HEK293T (cell line): ENCODE measurements around the gene PRKCB.

ENCODE experiments used
- CTCF ChIA-PET: fragments of 350-600 bp; formaldehyde crosslinking; extraction: SDS; loops from one replicate; lab custom pipeline; 2021; ENCODE audit warnings: antibody characterized with exemption, inconsistent platforms; lab: Yijun Ruan, JAX
- POLR2A ChIA-PET: fragments of 350-600 bp; formaldehyde crosslinking; extraction: SDS; loops from one replicate; lab custom pipeline; 2020; ENCODE audit warnings: antibody characterized with exemption, inconsistent platforms; lab: Yijun Ruan, JAX
- DNase-seq: peaks from one replicate; pipeline ENCODE4 v3.0.0; 2012; ENCODE audit warnings: mixed read lengths; ENCODE audit errors: extremely low spot score
- ARNT ChIP-seq: fragments of 450-650 bp; IDR thresholded peaks from 2 replicates; pipeline ENCODE4 v1.6.1; 2017; ENCODE audit warnings: mild to moderate bottlenecking
- BHLHE40 ChIP-seq: fragments of 450-650 bp; IDR thresholded peaks from 2 replicates; pipeline ENCODE4 v1.6.1; 2016; ENCODE audit warnings: mild to moderate bottlenecking, moderate library complexity, borderline replicate concordance
- CTBP1 ChIP-seq: fragments of 450-650 bp; IDR thresholded peaks from 2 replicates; pipeline ENCODE4 v1.6.1; 2016; ENCODE audit warnings: borderline replicate concordance
- ELF4 ChIP-seq: fragments of 450-650 bp; IDR thresholded peaks from 2 replicates; pipeline ENCODE4 v1.6.1; 2017; ENCODE audit warnings: antibody characterized with exemption
- FOXA1 ChIP-seq: fragments of 450-650 bp; IDR thresholded peaks from 2 replicates; pipeline ENCODE4 v1.6.1; 2016; ENCODE audit warnings: mild to moderate bottlenecking
- FOXK2 ChIP-seq: fragments of 450-650 bp; IDR thresholded peaks from 2 replicates; pipeline ENCODE4 v1.6.1; 2016; ENCODE audit warnings: mild to moderate bottlenecking
- FOXM1 ChIP-seq: fragments of 450-650 bp; IDR thresholded peaks from 2 replicates; pipeline ENCODE4 v1.6.1; 2017; ENCODE audit warnings: mild to moderate bottlenecking, borderline replicate concordance
- HDGF ChIP-seq: fragments of 450-650 bp; IDR thresholded peaks from 2 replicates; pipeline ENCODE4 v1.6.1; 2017; ENCODE audit warnings: antibody characterized with exemption, borderline replicate concordance
- L3MBTL2 ChIP-seq: fragments of 450-650 bp; conservative IDR thresholded peaks from 2 replicates; pipeline ENCODE4 v1.6.1; 2016; ENCODE audit warnings: mild to moderate bottlenecking
- LEF1 ChIP-seq: fragments of 450-650 bp; IDR thresholded peaks from 2 replicates; pipeline ENCODE4 v1.6.1; 2017; ENCODE audit warnings: mild to moderate bottlenecking, borderline replicate concordance
- NFRKB ChIP-seq: fragments of 450-650 bp; IDR thresholded peaks from 2 replicates; pipeline ENCODE4 v1.6.1; 2016; ENCODE audit warnings: mild to moderate bottlenecking, moderate library complexity
- SP1 ChIP-seq: fragments of 450-650 bp; IDR thresholded peaks from 2 replicates; pipeline ENCODE4 v1.6.1; 2017
- SUZ12 ChIP-seq: fragments of 450-650 bp; IDR thresholded peaks from 2 replicates; pipeline ENCODE4 v1.6.1; 2016; ENCODE audit warnings: mild to moderate bottlenecking
- TARDBP ChIP-seq: fragments of 450-650 bp; IDR thresholded peaks from 2 replicates; pipeline ENCODE4 v1.6.1; 2016
- ZNF384 ChIP-seq: fragments of 450-650 bp; IDR thresholded peaks from 2 replicates; pipeline ENCODE4 v1.6.1; 2016
- TF ChIP-seq, protein P1 (sequence below): fragments of 450-650 bp; IDR thresholded peaks from 2 replicates; pipeline ENCODE4 v1.6.1; 2016

Gene PRKCB

DNA sequence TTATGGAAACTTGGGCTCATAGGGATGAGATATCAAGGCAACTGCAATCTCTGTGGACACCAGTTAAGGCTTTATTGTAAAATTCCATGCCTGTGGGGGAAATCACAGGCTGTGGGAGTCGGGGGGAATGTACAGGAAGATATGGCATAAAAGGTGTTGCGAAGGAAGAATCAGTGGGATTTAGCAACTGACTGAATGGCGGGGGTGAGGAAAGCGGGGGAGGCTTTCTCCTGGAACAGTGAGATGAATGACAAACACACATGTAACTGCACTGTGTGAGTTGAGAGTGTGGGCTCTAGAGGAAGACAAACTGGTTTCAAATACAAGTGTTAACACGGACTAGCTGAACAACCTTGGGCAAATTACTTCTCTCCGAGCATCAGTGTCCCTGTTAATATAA is 143.7 kb downstream of the PRKCB start:
- TF ChIP-seq, protein P1, sequence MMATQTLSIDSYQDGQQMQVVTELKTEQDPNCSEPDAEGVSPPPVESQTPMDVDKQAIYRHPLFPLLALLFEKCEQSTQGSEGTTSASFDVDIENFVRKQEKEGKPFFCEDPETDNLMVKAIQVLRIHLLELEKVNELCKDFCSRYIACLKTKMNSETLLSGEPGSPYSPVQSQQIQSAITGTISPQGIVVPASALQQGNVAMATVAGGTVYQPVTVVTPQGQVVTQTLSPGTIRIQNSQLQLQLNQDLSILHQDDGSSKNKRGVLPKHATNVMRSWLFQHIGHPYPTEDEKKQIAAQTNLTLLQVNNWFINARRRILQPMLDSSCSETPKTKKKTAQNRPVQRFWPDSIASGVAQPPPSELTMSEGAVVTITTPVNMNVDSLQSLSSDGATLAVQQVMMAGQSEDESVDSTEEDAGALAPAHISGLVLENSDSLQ, result no peak
- no peak for TF ChIP-seq SUZ12
- no peak for TF ChIP-seq FOXM1
- no peak for TF ChIP-seq HDGF
- TF ChIP-seq FOXA1, result no peak
- no peak for TF ChIP-seq BHLHE40
- no peak for TF ChIP-seq CTBP1
- TF ChIP-seq NFRKB, result no peak
- no peak for TF ChIP-seq L3MBTL2
- DNase-seq, result no peak
- ChIA-PET CTCF (no interaction called here), POLR2A (no interaction called here)

DNA sequence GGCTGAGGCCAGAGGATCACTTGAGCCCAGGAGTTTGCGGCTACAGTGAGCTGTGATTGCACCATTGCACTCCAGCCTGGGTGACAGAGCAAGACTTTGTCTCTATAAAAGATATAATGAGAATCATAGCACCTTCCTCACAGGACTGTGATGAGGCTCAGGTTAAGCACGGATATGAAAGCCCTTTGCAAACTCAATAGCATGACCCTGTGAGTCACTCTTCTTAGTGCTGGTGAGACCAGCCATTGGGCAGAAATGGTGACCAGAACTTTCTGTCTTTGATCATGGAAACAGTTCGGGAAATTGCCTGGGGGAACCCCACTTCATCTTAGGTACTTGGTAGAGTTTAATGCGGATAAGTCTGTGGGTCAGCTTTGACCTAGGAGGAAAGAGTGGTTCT is 144.2 kb downstream of the PRKCB start:
- no peak for DNase-seq
- ChIA-PET CTCF (no interaction called here), POLR2A (no interaction called here)
- no peak for TF ChIP-seq HDGF
- TF ChIP-seq, protein P1, result no peak
- no peak for TF ChIP-seq L3MBTL2
- TF ChIP-seq NFRKB, result no peak
- no peak for TF ChIP-seq FOXM1
- no peak for TF ChIP-seq FOXA1
- no peak for TF ChIP-seq FOXK2
- TF ChIP-seq SP1, result no peak

DNA sequence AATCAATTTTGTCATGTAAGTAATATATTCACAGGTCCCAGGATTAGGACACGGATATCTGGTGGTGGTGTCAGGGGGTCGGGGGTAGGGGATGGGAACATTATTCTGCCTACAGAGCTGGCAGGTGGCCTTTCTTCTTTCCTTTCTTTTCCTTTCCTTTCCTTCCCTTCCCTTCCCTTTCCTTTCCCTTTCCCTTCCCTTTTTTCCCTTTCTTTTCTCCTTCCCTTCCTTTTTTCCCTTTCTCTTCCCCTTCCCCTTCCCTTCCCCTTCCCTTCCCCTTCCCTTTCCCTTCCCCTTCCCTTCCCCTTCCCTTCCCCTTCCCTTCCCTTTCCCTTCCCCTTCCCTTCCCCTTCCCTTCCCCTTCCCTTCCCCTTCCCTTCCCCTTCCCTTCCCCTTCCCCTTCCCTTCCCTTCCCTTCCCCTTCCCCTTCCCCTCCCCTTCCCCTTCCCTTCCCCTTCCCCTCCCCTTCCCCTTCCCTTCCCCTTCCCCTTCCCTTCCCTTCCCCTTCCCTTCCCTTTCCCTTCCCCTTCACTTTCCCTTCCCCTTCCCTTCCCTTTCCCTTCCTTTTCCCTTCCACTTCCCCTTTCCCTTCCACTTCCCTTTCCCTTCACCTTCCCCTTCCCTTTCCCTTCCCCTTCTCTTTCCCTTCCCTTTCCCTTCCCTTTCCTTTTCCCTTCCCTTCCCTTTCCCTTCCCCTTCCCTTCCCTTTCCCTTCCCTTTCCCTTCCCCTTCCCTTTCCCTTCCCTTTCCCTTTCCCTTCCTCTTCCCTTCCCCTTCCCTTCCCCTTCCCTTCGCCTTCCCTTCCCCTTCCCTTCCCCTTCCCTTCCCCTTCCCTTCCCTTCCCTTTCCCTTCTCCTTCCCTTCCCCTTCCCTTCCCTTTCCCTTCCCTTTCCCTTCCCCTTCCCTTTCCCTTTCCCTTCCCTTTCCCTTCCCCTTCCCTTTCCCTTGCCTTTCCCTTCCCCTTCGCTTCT is 145.9 kb downstream of the PRKCB start:
- no peak for TF ChIP-seq NFRKB
- TF ChIP-seq BHLHE40, result no peak
- no peak for TF ChIP-seq CTBP1
- TF ChIP-seq SUZ12, result no peak
- no peak for TF ChIP-seq FOXM1
- TF ChIP-seq ELF4, result no peak
- no peak for TF ChIP-seq FOXK2
- no peak for TF ChIP-seq SP1
- no peak for TF ChIP-seq LEF1
- no peak for TF ChIP-seq HDGF
- TF ChIP-seq TARDBP, result no peak
- no peak for TF ChIP-seq L3MBTL2
- TF ChIP-seq ZNF384, result no peak
- TF ChIP-seq FOXA1, result no peak
- TF ChIP-seq, protein P1, result no peak
- TF ChIP-seq ARNT, result no peak
- CTCF ChIA-PET, result no interaction called here
- POLR2A ChIA-PET, result no interaction called here
- DNase-seq, result no peak

DNA sequence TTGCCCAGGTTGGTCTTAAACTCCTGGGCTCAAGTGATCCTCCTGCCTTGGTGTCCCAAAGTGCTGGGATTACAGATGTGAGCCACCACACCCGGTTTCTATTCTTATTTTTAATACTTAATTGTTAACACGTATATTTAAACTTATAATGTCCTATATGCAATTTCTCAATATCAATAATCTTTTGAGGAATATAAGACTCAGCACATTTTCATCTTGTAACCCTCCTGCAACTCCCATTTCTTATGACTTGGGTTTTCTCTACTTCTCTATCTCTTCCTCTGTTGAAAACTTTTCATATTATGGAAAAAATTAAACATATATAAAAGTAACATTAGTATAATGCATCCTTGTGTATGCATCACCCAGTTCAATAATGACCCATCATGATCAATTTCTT is 150.7 kb downstream of the PRKCB start:
- CTCF ChIA-PET, result no interaction called here
- DNase-seq, result no peak
- POLR2A ChIA-PET, result no interaction called here
- TF ChIP-seq TARDBP (no peak), NFRKB (no peak), SUZ12 (no peak), ZNF384 (no peak)
- TF ChIP-seq, protein P1, result no peak

DNA sequence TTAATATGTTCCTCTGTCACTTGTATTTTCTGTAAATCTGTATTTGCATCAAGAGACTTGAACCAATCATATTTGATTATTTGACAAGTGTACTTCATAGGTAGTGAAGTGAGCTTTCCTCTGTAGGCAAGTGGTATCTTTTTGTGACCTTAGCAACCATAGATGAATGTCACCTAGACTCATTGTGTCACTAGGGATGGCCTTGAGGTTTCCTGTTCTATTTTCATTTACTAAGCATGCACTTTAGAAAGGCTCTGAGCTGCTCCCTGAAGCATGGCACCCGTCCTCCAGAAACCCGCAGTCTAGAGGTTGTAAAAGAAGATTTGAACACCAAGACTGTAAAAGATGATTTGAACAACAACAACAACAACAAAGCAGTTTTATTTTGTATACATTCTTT is 151.7 kb downstream of the PRKCB start:
- CTCF ChIA-PET, result no interaction called here
- no peak for TF ChIP-seq FOXM1
- no peak for TF ChIP-seq HDGF
- no peak for TF ChIP-seq BHLHE40
- no peak for TF ChIP-seq ARNT
- no peak for TF ChIP-seq SP1
- TF ChIP-seq L3MBTL2, result no peak
- no peak for TF ChIP-seq ZNF384
- TF ChIP-seq, protein P1, result no peak
- no peak for TF ChIP-seq LEF1
- TF ChIP-seq TARDBP, result no peak
- no peak for TF ChIP-seq ELF4
- DNase-seq, result no peak
- POLR2A ChIA-PET, result no interaction called here
